ENCODE results near the gene ENTPD2.
"Not testable (repeated sequence)": the region's sequence is repeated elsewhere in the genome, so short reads cannot be mapped to it uniquely, and the experiment has no call there.

Gene ENTPD2

GRCh38 chr9:137048655-137049543 is 5.0 kb downstream of the ENTPD2 start:
- no peak for DNase-seq (ENCODE audit: low read depth, low spot score)

DNA sequence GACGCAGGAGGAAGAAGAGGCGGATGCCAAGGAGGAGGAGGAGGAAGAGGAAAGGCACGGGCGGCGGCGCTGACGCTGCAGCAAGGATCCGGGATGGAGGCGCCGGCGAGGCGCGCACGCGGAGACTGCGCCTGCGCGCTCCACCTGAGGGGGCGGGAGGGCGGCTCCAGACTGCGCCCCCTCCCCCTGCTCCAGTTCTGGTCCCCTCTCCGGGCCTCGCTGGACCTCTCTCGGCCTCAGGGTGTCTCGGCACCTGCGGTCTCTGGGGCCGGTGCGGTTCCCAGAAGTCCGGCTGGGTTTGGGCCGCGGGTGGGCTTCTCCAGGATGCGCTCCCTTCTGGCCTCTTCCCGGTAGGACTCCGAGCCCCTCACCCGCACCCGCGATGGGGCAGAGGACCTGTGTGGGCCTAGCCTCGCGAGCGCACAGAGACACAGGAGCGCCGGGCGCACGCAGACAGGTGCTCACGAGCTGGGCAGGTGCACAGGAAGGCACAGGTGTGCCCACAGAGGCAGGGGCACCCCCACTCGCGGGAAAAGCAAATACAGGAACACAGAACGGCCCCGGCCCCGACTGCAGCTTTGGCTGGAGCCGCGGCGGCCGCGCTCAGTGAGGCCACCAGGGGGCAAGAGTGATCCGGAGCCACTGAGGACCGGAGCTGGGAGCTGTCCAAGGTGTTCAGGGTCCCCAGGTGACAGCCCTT is 7.6 kb downstream of the ENTPD2 start, which contains the start of gene NPDC1:
Gene NPDC1 (minus strand): TSS at position 90 of the 700 bp plus-strand sequence. CDS start 188 bp downstream, outside the sequence.
- H3K27ac ChIP-seq: peak within 1 kb of the TSS; percentile 41
- no peak for DNase-seq (ENCODE audit: low read depth, low spot score)

More at GRCh38 chr9:137048655-137049543, 5.0 kb downstream of the ENTPD2 start:
- no peak overlapping the region for H3K27ac ChIP-seq

GRCh38 chr9:137045294-137046087 is 8.4 kb downstream of the ENTPD2 start:
- H3K27ac ChIP-seq: peak overlapping the region; percentile 41
- DNase-seq (ENCODE audit: low read depth, low spot score): no peak

GRCh38 chr9:137044502-137045177 is 9.2 kb downstream of the ENTPD2 start:
- no peak for DNase-seq (ENCODE audit: low read depth, low spot score)
- no peak overlapping the region for H3K27ac ChIP-seq

DNA sequence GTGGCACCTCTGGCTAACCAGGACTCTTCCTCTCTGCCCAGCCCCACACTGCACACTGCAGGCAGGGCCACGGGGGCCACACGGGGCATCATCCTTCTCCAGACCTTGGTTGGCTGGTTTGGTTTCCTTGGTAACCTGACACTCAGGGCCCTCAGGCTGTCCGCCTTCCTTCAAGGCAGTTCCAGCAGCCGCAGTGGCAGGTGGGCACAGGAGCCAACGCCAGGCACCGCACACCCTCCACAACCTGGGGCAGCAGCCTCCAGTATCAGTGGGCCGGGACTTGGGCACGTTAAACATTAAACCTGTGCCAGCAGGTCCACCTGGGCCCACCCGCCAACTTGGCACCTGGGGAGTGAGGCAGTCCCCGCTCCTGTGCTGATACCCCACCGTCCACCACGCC is 9.8 kb downstream of the ENTPD2 start:
- DNase-seq (ENCODE audit: low read depth, low spot score): no peak
- no peak overlapping the region for H3K27ac ChIP-seq

DNA sequence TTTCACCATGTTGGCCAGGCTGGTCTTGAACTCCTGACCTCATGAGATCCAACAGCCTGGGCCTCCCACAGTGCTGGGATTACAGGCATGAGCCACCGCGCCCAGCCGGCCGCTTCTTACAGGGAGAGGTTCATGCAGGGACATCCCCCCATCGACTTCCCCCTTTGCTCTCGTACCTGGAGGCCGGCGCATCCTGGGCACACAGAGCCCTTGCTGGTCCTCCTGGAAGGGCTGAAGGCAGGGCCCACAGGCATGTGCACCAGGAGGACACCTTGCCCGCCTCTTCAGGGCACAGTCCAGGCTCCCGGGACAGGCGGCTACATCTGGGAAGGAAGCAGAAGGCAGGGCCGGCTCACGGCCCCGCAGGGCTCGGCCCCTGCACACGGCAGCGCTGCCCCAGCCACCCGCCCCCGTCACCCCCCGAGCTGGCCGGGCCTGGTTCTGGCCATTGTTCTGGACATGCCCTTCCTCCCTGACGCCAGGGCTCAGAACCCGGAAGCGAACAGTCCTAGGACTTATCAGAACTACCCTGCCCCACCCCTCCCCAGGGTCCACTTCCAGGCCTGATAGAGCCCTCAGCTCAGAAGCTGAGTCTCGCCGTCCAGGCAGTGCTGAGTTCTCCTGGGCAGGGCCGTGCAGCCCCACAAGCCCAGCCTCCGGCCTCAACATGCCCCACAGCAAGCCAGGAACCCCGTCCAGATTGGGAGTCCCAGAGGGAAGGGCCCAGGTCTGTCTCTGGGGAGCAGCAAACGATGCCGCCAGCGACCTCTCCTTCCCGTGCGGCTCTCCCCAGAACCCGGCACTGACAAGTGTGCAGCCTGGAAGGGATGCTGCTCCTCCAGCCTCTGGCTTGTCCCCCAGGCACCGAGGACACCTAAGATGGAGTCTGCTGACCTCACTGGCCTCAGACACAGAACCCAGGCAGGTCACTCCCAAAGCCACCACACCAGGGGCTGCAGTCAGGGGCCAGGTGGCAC is 10.8 kb downstream of the ENTPD2 start:
- H3K27ac ChIP-seq: no peak overlapping the region
- no peak for DNase-seq (ENCODE audit: low read depth, low spot score)

DNA sequence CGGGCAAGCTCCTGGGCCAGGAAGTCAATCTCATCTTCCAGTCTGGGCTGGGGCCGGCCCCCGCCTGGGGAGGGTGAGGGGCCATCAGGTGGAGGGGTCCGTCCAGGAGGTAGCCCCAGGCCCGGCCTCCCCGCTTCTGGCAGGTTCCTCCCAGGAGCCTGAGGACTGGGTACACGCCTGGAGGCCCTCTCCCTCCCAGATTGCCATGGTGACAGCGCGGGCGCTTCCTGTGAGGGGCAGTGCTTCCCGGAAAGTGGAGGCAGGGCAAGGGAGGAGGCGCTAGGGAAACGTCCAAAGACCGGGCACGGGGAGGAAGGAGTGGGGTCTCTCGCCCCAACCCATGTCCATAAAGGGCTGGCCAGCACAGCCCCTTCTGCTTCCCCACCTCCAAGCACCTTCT is 12.7 kb downstream of the ENTPD2 start:
- no peak overlapping the region for H3K27ac ChIP-seq
- no peak for DNase-seq (ENCODE audit: low read depth, low spot score)

DNA sequence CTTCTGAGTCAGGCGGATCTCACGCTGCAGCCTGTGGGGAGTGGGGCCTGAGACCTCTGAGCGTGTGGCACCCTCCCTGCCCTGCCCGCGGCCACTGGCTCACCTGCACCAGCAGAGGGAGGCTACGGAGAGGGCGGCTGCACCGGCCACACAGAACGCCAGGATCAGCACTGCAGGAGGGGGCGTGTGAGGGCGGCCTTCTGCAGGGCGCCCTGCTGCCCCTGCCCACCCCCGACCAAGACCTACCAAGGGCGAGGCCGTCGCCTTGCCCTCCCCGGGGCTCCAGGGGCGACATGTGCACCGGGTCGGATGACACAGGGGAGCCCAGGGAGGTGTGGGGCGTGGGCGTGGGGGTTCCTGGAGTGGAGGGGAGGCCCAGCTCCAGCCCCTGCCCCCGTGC is 13.3 kb downstream of the ENTPD2 start:
- DNase-seq (ENCODE audit: low read depth, low spot score): no peak
- H3K27ac ChIP-seq: no peak overlapping the region

DNA sequence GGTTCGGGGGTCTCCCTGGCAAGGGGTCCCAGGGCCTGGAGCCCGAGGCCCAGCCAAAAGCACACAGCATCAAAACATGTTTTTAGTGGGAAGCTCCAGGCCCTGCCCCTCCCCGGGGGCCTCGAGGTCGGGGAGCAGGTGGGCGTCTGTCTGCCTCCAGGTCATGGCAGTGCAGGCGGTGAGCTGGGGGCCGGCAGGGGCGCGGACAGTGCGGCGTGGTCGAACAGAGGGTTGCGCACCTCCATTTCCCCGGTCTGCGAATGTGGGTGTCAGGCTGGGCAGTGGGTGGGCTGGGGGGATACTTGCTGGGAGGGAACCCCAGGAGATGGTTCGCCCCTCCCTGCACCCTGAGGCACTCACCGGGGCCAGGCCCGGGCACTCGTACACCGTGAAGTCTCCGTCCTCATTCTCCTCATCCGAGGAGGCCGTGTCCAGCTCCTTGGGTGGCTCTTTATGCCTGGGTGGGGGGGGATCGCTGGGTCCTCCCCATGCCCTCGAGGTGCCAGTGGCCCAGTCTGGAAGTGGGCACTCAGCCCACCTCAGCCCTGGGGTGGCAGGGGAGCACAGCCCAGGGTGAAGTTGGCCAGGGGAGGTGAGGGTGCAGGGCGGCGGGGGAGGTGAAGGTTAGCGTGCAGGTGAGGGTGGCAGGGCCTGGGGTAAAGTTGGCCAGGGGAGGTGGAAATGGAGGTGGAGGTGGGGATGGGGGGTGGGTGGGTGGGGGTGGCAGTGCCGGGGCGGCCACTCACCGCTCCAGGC is 14.1 kb downstream of the ENTPD2 start:
- H3K27ac ChIP-seq: no peak overlapping the region
- DNase-seq (ENCODE audit: low read depth, low spot score): no peak

- H3K27ac ChIP-seq: no peak overlapping the region
- DNase-seq (ENCODE audit: low read depth, low spot score): no peak
Measured at GRCh38 chr9:137038916-137039315, 14.9 kb downstream of the ENTPD2 start.

DNA sequence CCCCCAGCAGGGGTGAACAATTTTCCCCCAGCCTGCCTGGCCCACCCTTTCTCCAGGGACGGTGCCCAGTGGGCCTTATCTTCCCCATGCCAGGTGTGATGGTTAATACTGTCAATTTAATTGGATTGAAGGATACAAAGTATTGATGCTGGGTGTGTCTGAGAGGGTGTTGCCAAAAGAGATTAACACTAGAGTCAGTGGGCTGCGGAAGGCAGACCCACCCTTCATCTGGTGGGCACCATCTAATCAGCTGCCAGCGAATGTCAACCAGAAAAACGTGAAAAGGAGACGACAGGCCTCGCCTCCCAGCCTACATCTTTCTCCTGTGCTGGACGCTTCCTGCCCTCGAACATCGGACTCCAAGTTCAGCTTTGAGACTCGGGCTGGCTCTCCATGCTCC is 16.4 kb downstream of the ENTPD2 start:
- DNase-seq (ENCODE audit: low read depth, low spot score): no peak
- no peak overlapping the region for H3K27ac ChIP-seq

GRCh38 chr9:137037035-137037434 is 16.8 kb downstream of the ENTPD2 start:
- DNase-seq (ENCODE audit: low read depth, low spot score): no peak
- no peak overlapping the region for H3K27ac ChIP-seq

GRCh38 chr9:137035937-137036336 is 17.9 kb downstream of the ENTPD2 start:
- DNase-seq (ENCODE audit: low read depth, low spot score): no peak
- no peak overlapping the region for H3K27ac ChIP-seq

GRCh38 chr9:137035507-137035834 is 18.4 kb downstream of the ENTPD2 start:
- H3K27ac ChIP-seq: no peak overlapping the region
- no peak for DNase-seq (ENCODE audit: low read depth, low spot score)

DNA sequence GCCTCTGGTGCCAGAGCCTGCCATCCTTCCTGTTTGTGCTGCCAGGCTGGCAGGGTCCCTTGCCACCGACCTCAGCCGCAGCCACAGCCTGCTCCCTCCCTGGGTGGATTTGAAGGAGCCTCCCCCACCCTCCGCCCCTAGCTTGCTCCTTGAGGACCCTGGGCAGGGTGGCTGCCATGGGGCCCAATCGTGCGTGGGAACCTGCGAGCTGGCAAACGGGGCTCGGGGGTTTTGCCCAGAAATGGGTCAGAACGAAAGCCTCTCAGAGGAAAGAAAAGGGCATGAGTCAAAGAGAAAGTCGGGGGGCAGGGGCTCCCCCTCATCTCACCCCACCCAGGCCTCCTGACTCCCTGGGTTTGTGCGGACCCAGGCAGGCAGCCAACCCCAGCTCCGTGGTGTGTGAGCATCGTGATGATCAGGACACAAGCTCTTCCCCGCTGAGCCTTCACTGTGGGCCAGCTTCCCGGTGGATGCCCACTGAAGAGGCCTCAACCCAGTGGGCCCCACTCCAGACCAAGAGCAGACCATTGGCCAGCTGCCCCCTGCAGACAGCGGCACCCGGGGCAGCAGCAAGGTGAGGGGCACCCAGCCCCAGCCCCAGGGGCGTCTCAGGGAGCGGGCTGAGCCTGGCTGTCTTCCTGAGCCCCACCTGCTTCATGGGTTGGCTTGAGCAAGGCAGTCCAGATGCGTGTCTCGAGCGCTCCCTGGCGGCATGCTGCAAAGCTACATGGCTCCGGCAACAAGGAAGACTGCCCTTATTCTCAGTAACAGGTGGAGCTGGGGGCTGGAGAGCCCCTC is 19.0 kb downstream of the ENTPD2 start:
- DNase-seq (ENCODE audit: low read depth, low spot score): peak; percentile 40
- H3K27ac ChIP-seq: no peak overlapping the region

GRCh38 chr9:137034039-137034708 is 19.7 kb downstream of the ENTPD2 start:
- DNase-seq (ENCODE audit: low read depth, low spot score): no peak
- H3K27ac ChIP-seq: no peak overlapping the region

GRCh38 chr9:137033481-137033880 is 20.4 kb downstream of the ENTPD2 start:
- DNase-seq (ENCODE audit: low read depth, low spot score); H3K27ac ChIP-seq: not testable (repeated sequence)

Measured in epithelial cell of prostate (primary cell).